ENCODE results near the gene KRTAP4-11. TPM values are rescaled to one million over a fixed set of nuclear protein-coding genes. Genes with fewer than 3 reads are reported as not detected.

Gene KRTAP4-11
- total and polyA plus RNA-seq, 10 of the 15 experiments (the other 5 are each of a cell fraction or from before 2014, with no cell fraction given) = not detected

GRCh38 chr17:41073676-41074075, 44.5 kb downstream of the KRTAP4-11 start (continued):
- TF ChIP-seq SKIL (IDR thresholded peaks at IDR 0.05; ENCODE audit: low read depth, poor library complexity, severe bottlenecking) (no peak), POU2F2 (IDR thresholded peaks at IDR 0.05; ENCODE audit: borderline replicate concordance, low read depth, low read length) (no peak)

GRCh38 chr17:41071606-41072360, 46.4 kb downstream of the KRTAP4-11 start:
- H3K4me1 ChIP-seq (ENCODE audit: control insufficient read depth, insufficient read depth, low read length) = no peaks in the 10 kb centered on the region
- H3K4me3 ChIP-seq = no peak overlapping the region
- ChIA-PET RAD21 (ENCODE audit: unreplicated experiment) (no interaction called here), SMC1A (ENCODE audit: uncharacterized antibody, unreplicated experiment) (no interaction called here), POLR2A (no interaction called here), CTCF (no interaction called here)
- H4K20me1 ChIP-seq (ENCODE audit: control insufficient read depth, insufficient read depth) = no peaks in the 10 kb centered on the region
- H3K9ac ChIP-seq (ENCODE audit: control insufficient read depth, insufficient read depth, low read length) = no peak overlapping the region
- H3K4me2 ChIP-seq (ENCODE audit: control insufficient read depth, insufficient read depth) = no peak overlapping the region
- in situ Hi-C loops (cut with MboI) = no loop called here
- ATAC-seq = no peak
- no peaks in the 10 kb centered on the region for H3K36me3 ChIP-seq (ENCODE audit: control insufficient read depth in 2 of 2, insufficient read depth in 2 of 2, low read length in 1 of 2)
- H3K27ac ChIP-seq (ENCODE audit: control insufficient read depth, insufficient read depth) = no peak overlapping the region
- H3K9me3 ChIP-seq (replicated peaks; ENCODE audit: control insufficient read depth, insufficient read depth, low read length) = no peaks in the 10 kb centered on the region
- no peak overlapping the region for H2AFZ ChIP-seq (ENCODE audit: control insufficient read depth, low read depth, low read length)
- H3K79me2 ChIP-seq (ENCODE audit: control insufficient read depth, insufficient read depth, low read length) = no peaks in the 10 kb centered on the region
- FAIRE-seq = no peak
- H3K27me3 ChIP-seq (replicated peaks in 1 of 2; ENCODE audit: control insufficient read depth in 2 of 2, insufficient read depth in 2 of 2, low read length in 1 of 2) = no peaks in the 10 kb centered on the region; a peak in 1 of 4 replicates
- DNase-seq (ENCODE audit: low read depth, low spot score) = no peak
- no peak for TF ChIP-seq RBBP5 (conservative IDR thresholded peaks at IDR 0.05)
- WGBS (ENCODE audit: insufficient coverage, insufficient replicate concordance, low lambda C conversion rate, missing lambda C conversion rate) = 43% methylated on average over 5 of the region's 5 CpGs
- intact Hi-C loops (cut with micrococcal nuclease; ENCODE audit: unreplicated experiment) = no loop called here
- no TSS peak for BruUV-seq (replicated peaks)
